Caco-2 (cell line): ENCODE data around the gene ATXN10. TPM values are rescaled to one million over a fixed set of nuclear protein-coding genes. Genes with fewer than 3 reads are reported as not detected.
A peak's percentile ranks its signal among the peaks of the same experiment; 100 is the strongest.

Experiments
- BruUV-seq: library from RNA; stranded (reverse); fragments of 400-500 nt; replicated peaks from 2 replicates; lab custom pipeline; 2021; lab: Mats Ljungman, UMichigan
- CTCF ChIA-PET: fragments of 300-600 bp; sonication (Branson Sonifier 250); formaldehyde crosslinking; loops from one replicate; lab custom pipeline; 2022; ENCODE audit warnings: antibody characterized with exemption; lab: Charles Lee
- POLR2A ChIA-PET: fragments of 300-600 bp; sonication (Branson Sonifier 250); formaldehyde crosslinking; loops from one replicate; lab custom pipeline; 2022; ENCODE audit warnings: antibody characterized with exemption; lab: Charles Lee
- DNase-seq, 2 experiments: peaks; one replicate each; pipeline versions ENCODE4 v3.0.0 to v3.0.0-alpha.2; 2020 to 2022
- H3K27me3 ChIP-seq: replicated peaks from 2 replicates; pipeline ENCODE4 v1.6.0; 2011; ENCODE audit warnings: low read length; ENCODE audit not compliant: control insufficient read depth, insufficient read depth
- H3K36me3 ChIP-seq: 2 replicates; pipeline ENCODE4 v1.5.1; 2011; ENCODE audit warnings: low read length; ENCODE audit not compliant: control insufficient read depth, insufficient read depth
- H3K4me1 ChIP-seq: fragments of 250-450 bp; sonication (Bioruptor Pico); 2 replicates; pipeline ENCODE4 v1.5.1; 2020; ENCODE audit warnings: mild to moderate bottlenecking
- H3K4me3 ChIP-seq: 2 replicates; pipeline ENCODE4 v1.5.1; 2011; ENCODE audit warnings: low read depth, mild to moderate bottlenecking, control low read depth, low read length
- H3K9me3 ChIP-seq: fragments of 250-450 bp; sonication (Bioruptor Pico); 2 replicates; pipeline ENCODE4 v1.5.1; 2020; ENCODE audit warnings: mild to moderate bottlenecking, moderate library complexity
- H3K27ac Mint-ChIP-seq: one replicate; pipeline ENCODE4 v1.8.0; 2022; ENCODE audit warnings: mixed read lengths; ENCODE audit not compliant: unreplicated experiment
- H3K27me3 Mint-ChIP-seq: one replicate; pipeline ENCODE4 v1.8.0; 2022; ENCODE audit warnings: mixed read lengths; ENCODE audit not compliant: insufficient read depth, unreplicated experiment
- H3K36me3 Mint-ChIP-seq: one replicate; pipeline ENCODE4 v1.8.0; 2022; ENCODE audit warnings: mild to moderate bottlenecking, mixed read lengths; ENCODE audit not compliant: insufficient read depth, unreplicated experiment
- H3K4me1 Mint-ChIP-seq: one replicate; pipeline ENCODE4 v1.8.0; 2022; ENCODE audit warnings: low read depth, mixed read lengths; ENCODE audit not compliant: unreplicated experiment
- H3K4me3 Mint-ChIP-seq: one replicate; pipeline ENCODE4 v1.8.0; 2022; ENCODE audit warnings: mild to moderate bottlenecking, moderate library complexity, mixed read lengths; ENCODE audit not compliant: unreplicated experiment
- H3K9me3 Mint-ChIP-seq: one replicate; pipeline ENCODE4 v1.8.0; 2022; ENCODE audit warnings: mixed read lengths; ENCODE audit not compliant: unreplicated experiment
- CTCF ChIP-seq, 2 experiments: fragments of 200-600 bp in 1 of 2; IDR thresholded peaks; 1 replicate in 1 of 2; 2 replicates in 1 of 2; pipeline versions ENCODE4 v1.5.1 to v1.8.0; 2011 to 2022; ENCODE audit warnings: antibody characterized with exemption in 1 of 2, control low read depth in 1 of 2, inconsistent platforms in 1 of 2, low read depth in 1 of 2, low read length in 1 of 2, mild to moderate bottlenecking in 1 of 2, moderate library complexity in 1 of 2; ENCODE audit not compliant: insufficient read depth in 1 of 2, severe bottlenecking in 1 of 2, unreplicated experiment in 1 of 2
- intact Hi-C: fragments of 100-400 bp; cut with micrococcal nuclease; formaldehyde crosslinking; loops from one replicate; pipeline ENCODE4 v1.10.0; 2022; ENCODE audit not compliant: unreplicated experiment
- total RNA-seq: library from RNA; stranded (reverse); gene quantifications from 2 replicates; pipeline ENCODE4 v1.2.3, GENCODE V29; 2022

ATXN10 gene
- total RNA-seq, 1 experiment from 2014 or later, result 155 TPM

DNA sequence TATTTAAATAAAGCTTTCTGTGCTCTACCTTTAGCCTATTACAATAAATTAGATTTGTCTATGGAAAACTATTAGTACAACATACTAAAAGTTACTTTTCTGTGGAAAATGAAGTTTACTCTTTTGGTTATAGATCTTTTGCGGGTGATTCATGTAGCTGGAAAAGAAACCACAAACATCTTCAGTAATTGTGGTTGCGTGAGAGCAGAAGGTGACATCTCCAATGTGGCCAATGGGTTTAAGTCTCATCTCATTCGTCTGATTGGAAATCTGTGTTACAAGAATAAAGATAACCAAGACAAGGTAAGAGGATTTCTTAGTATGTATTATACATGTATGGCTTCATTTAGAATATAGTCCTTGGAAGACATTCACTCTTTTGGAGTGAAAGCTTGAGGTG is 68.6 kb downstream of the ATXN10 start:
- H3K27ac Mint-ChIP-seq, result no peak overlapping the region
- peaks cover 26% of the 10 kb centered on the region for H3K4me1 Mint-ChIP-seq
- peaks cover 56% of the 10 kb centered on the region for H3K36me3 Mint-ChIP-seq
- Histone ChIP-seq H3K9me3 (no peaks in the 10 kb centered on the region), H3K27me3 (no peaks in the 10 kb centered on the region), H3K4me1 (peaks cover 26% of the 10 kb centered on the region), H3K4me3 (no peak overlapping the region), H3K36me3 (0 out of 2 replicates have a peak, but pooled peaks cover 2% of the 10 kb centered on the region)
- CTCF ChIA-PET, result no interaction called here
- POLR2A ChIA-PET, result no interaction called here
- no TSS peak for BruUV-seq
- DNase-seq, result no peak
- no peaks in the 10 kb centered on the region for H3K27me3 Mint-ChIP-seq
- intact Hi-C loops, result no loop called here
- no peak for TF ChIP-seq CTCF (IDR thresholded peaks at IDR 0.05; ENCODE audit: insufficient read depth in 1 of 2, low read depth in 1 of 2, low read length in 1 of 2, severe bottlenecking in 1 of 2, unreplicated experiment in 1 of 2)
- no peak overlapping the region for H3K4me3 Mint-ChIP-seq
- no peaks in the 10 kb centered on the region for H3K9me3 Mint-ChIP-seq

DNA sequence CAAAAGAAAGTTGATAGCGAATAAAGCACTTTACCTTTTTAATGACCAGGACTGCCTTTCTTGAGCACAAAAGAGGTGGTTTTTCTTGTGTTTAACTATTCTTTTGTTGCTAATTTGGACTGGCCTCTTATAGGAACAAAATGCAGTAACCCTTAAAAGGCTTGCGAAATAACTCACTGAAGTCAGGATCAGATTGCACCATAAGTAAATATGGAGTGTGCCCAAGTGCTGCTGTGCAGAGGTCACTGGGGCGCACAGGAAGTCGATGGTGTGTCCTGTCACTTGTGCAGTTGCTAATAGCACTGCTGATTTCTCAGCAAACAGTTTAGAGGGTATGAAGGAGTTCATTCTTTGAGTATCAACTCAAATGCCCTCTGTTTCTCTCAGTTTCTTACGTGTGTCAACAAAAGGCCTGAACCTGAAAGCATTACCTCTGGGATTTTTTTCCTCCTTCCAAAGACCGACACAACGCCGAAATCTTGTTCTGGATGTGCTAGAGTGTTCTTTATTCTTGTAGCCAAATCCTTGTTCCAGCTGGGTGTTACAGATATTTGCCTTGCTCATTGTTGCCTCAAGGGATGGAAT is 71.3 kb downstream of the ATXN10 start:
- Mint-ChIP-seq H3K4me3 (peak overlapping the region; percentile 22), H3K27me3 (no peaks in the 10 kb centered on the region), H3K9me3 (no peaks in the 10 kb centered on the region), H3K36me3 (peaks cover 38% of the 10 kb centered on the region), H3K27ac (no peak overlapping the region), H3K4me1 (peaks cover 13% of the 10 kb centered on the region)
- peak; percentile 67 to 73 for DNase-seq
- H3K27me3 ChIP-seq, result no peaks in the 10 kb centered on the region
- TF ChIP-seq CTCF (IDR thresholded peaks at IDR 0.05; ENCODE audit: insufficient read depth in 1 of 2, low read depth in 1 of 2, low read length in 1 of 2, severe bottlenecking in 1 of 2, unreplicated experiment in 1 of 2), result no peak
- intact Hi-C loops, result no loop called here
- no TSS peak for BruUV-seq
- H3K36me3 ChIP-seq, result 0 out of 2 replicates have a peak, but pooled peaks cover 2% of the 10 kb centered on the region
- no peaks in the 10 kb centered on the region for H3K9me3 ChIP-seq
- no peak overlapping the region for H3K4me3 ChIP-seq
- H3K4me1 ChIP-seq, result peaks cover 18% of the 10 kb centered on the region
- ChIA-PET POLR2A (interaction anchor here (0.7 kb wide), 1 partner anchor 13 kb away, joined by 3 read pairs; no protein-coding TSS in a partner anchor), CTCF (no interaction called here)

DNA sequence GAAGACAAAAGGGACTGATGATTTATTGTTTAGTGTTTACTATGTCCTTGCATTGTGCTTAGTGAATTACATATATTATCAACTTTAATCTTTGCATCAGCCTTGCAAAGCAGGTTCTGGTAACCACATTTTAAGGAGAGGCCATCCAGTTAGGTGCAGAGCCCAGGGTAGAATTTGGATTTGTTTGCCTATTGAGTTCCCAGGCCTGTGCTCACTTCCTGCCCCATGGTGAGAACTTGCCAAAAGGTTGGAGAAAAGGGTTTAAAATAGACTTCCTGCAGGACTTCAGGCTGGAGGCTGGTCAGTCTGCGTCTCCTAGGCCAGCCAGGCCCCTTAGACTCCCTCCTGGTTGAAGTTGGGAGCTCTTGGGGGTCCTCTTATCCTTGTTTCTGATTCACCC is 72.1 kb downstream of the ATXN10 start:
- Mint-ChIP-seq H3K27ac (no peak overlapping the region), H3K4me3 (no peak overlapping the region), H3K27me3 (no peaks in the 10 kb centered on the region), H3K36me3 (peaks cover 31% of the 10 kb centered on the region), H3K9me3 (no peaks in the 10 kb centered on the region), H3K4me1 (peaks cover 13% of the 10 kb centered on the region)
- H3K4me3 ChIP-seq, result no peak overlapping the region
- no peaks in the 10 kb centered on the region for H3K9me3 ChIP-seq
- ChIA-PET POLR2A (no interaction called here), CTCF (no interaction called here)
- no peak for DNase-seq
- BruUV-seq, result no TSS peak
- H3K4me1 ChIP-seq, result peaks cover 18% of the 10 kb centered on the region
- TF ChIP-seq CTCF (IDR thresholded peaks at IDR 0.05; ENCODE audit: insufficient read depth in 1 of 2, low read depth in 1 of 2, low read length in 1 of 2, severe bottlenecking in 1 of 2, unreplicated experiment in 1 of 2), result no peak
- no peaks in the 10 kb centered on the region for H3K27me3 ChIP-seq
- intact Hi-C loops, result no loop called here
- 0 out of 2 replicates have a peak, but pooled peaks cover 2% of the 10 kb centered on the region for H3K36me3 ChIP-seq
